ENCODE measurements around the gene BMS1.
"Not testable (repeated sequence)": the region's sequence is repeated elsewhere in the genome, so short reads cannot be mapped to it uniquely, and the experiment has no call there.

Gene BMS1

GRCh38 chr10:42850931-42851330 lies 68.3 kb downstream of the BMS1 start:
- H3K4me3 ChIP-seq (ENCODE audit: low read depth, low read length), result no peak overlapping the region
- no peak for DNase-seq (ENCODE audit: low read depth, low spot score)
- in situ Hi-C loops (cut with HindIII; ENCODE audit: low sequenced_read_pairs), result no loop called here
- no peak for TF ChIP-seq CTCF (IDR thresholded peaks at IDR 0.05; ENCODE audit: low read depth, low read length)

GRCh38 chr10:42859256-42859655 lies 76.7 kb downstream of the BMS1 start:
- no peak for TF ChIP-seq CTCF (IDR thresholded peaks at IDR 0.05; ENCODE audit: low read depth, low read length)
- no peak for DNase-seq (ENCODE audit: low read depth, low spot score)
- in situ Hi-C loops (cut with HindIII; ENCODE audit: low sequenced_read_pairs), result no loop called here
- no peak overlapping the region for H3K4me3 ChIP-seq (ENCODE audit: low read depth, low read length)

DNA sequence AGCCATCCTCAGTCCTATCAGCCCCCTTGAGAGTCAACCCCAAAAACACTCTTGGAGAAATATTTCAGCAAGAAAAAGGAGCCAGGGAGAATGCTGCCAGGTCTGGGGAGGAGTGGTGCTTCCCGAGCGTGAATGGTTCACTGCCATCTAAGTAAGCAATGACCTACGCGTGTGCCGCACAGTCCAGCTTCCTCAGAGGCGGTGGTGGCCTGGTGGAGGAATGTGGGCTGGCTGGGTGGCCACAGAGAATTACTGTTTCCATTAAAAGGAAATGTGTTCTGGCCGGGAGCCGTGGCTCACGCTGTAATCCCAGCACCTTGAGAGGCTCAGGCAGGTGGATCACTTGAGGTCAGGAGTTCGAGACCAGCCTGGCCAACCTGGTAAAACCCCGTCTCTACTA lies 77.4 kb downstream of the BMS1 start:
- H3K4me3 ChIP-seq (ENCODE audit: low read depth, low read length); DNase-seq (ENCODE audit: low read depth, low spot score); in situ Hi-C loops (cut with HindIII; ENCODE audit: low sequenced_read_pairs): not testable (repeated sequence)

GRCh38 chr10:42862801-42863200 lies 80.2 kb downstream of the BMS1 start:
- H3K4me3 ChIP-seq (ENCODE audit: low read depth, low read length); in situ Hi-C loops (cut with HindIII; ENCODE audit: low sequenced_read_pairs); DNase-seq (ENCODE audit: low read depth, low spot score): not testable (repeated sequence)

GRCh38 chr10:42864575-42864974 lies 82.0 kb downstream of the BMS1 start:
- TF ChIP-seq CTCF (IDR thresholded peaks at IDR 0.05; ENCODE audit: low read depth, low read length), result peak; percentile 43
- in situ Hi-C loops (cut with HindIII; ENCODE audit: low sequenced_read_pairs), result no loop called here
- DNase-seq (ENCODE audit: low read depth, low spot score), result no peak
- no peak overlapping the region for H3K4me3 ChIP-seq (ENCODE audit: low read depth, low read length)

DNA sequence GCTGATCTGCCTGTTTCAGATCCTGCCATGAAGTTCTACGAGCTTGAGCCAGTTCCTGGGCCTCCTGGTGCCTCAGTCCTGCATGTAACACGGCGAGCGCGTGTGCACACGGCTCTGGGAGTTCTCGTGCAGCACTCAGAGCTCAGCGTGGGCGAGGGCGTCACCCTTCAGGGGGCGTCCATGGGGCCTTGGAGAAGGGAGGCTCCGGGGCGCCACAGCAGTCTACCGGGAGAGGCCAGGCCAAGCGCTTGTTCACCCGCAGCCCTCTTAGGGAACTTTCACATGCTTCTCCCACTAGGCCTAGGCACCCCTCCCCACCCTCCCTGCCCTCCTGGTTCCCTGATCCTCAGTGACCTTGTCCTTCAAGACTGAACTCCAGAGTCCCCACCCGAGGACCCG lies 83.1 kb downstream of the BMS1 start:
- no peak overlapping the region for H3K4me3 ChIP-seq (ENCODE audit: low read depth, low read length)
- TF ChIP-seq CTCF (IDR thresholded peaks at IDR 0.05; ENCODE audit: low read depth, low read length), result no peak
- no peak for DNase-seq (ENCODE audit: low read depth, low spot score)
- in situ Hi-C loops (cut with HindIII; ENCODE audit: low sequenced_read_pairs), result no loop called here

- no peak overlapping the region for H3K4me3 ChIP-seq (ENCODE audit: low read depth, low read length)
- in situ Hi-C loops (cut with HindIII; ENCODE audit: low sequenced_read_pairs), result no loop called here
- peak; percentile 66 for TF ChIP-seq CTCF (IDR thresholded peaks at IDR 0.05; ENCODE audit: low read depth, low read length)
- DNase-seq (ENCODE audit: low read depth, low spot score), result peak; percentile 59
These were observed 83.8 kb downstream of the BMS1 start for GRCh38 chr10:42866115-42866995.
